GM23248 (cell line): ENCODE measurements around the gene SRP14. TPM values are rescaled to one million over a fixed set of nuclear protein-coding genes. Genes with fewer than 3 reads are reported as not detected.
A peak's percentile ranks its signal among the peaks of the same experiment; 100 is the strongest.

Experiments
- DNase-seq: peaks from one replicate; pipeline ENCODE4 v3.0.0-alpha.2; 2015
- H2AFZ ChIP-seq: fragments of 200-600 bp; sonication (generic); 2 replicates; pipeline ENCODE4 v1.6.1; 2016; ENCODE audit warnings: antibody characterized with exemption
- H3F3A ChIP-seq: fragments of 200-600 bp; sonication (generic); 2 replicates; pipeline ENCODE4 v1.6.1; 2016; ENCODE audit warnings: mild to moderate bottlenecking, antibody characterized with exemption, mixed run types; ENCODE audit not compliant: insufficient read depth
- H3K27ac ChIP-seq: fragments of 200-600 bp; sonication (generic); 2 replicates; pipeline ENCODE4 v1.5.1; 2016; ENCODE audit warnings: mild to moderate bottlenecking
- H3K27me3 ChIP-seq: fragments of 200-600 bp; sonication (generic); replicated peaks from 2 replicates; pipeline ENCODE4 v1.6.1; 2016; ENCODE audit warnings: mild to moderate bottlenecking; ENCODE audit not compliant: insufficient read depth
- H3K36me3 ChIP-seq: fragments of 200-600 bp; sonication (generic); 2 replicates; pipeline ENCODE4 v1.6.1; 2016; ENCODE audit warnings: low read depth, mild to moderate bottlenecking
- H3K4me1 ChIP-seq: fragments of 200-600 bp; sonication (generic); 2 replicates; pipeline ENCODE4 v1.6.1; 2016; ENCODE audit warnings: mild to moderate bottlenecking; ENCODE audit not compliant: insufficient read depth
- H3K4me2 ChIP-seq: fragments of 200-600 bp; sonication (generic); one replicate; pipeline ENCODE4 v1.6.1; 2016; ENCODE audit warnings: mild to moderate bottlenecking; ENCODE audit not compliant: unreplicated experiment
- H3K4me3 ChIP-seq: fragments of 200-600 bp; sonication (generic); 2 replicates; pipeline ENCODE4 v1.5.1; 2016; ENCODE audit warnings: mild to moderate bottlenecking
- H3K79me2 ChIP-seq: fragments of 200-600 bp; sonication (generic); 2 replicates; pipeline ENCODE4 v1.6.1; 2016; ENCODE audit warnings: mild to moderate bottlenecking; ENCODE audit not compliant: insufficient read depth
- H3K9ac ChIP-seq: fragments of 200-600 bp; sonication (generic); 2 replicates; pipeline ENCODE4 v1.6.1; 2016; ENCODE audit warnings: mild to moderate bottlenecking
- H3K9me2 ChIP-seq: fragments of 200-600 bp; sonication (generic); 2 replicates; pipeline ENCODE4 v1.6.1; 2016; ENCODE audit warnings: mixed run types, mild to moderate bottlenecking, moderate library complexity; ENCODE audit not compliant: insufficient read depth
- H3K9me3 ChIP-seq: fragments of 200-600 bp; sonication (generic); one replicate; pipeline ENCODE4 v1.6.1; 2017; ENCODE audit warnings: low read depth
- H4K20me1 ChIP-seq: fragments of 200-600 bp; sonication (generic); 2 replicates; pipeline ENCODE4 v1.6.0; 2016; ENCODE audit not compliant: insufficient read depth
- EZH2 ChIP-seq: fragments of 200-600 bp; sonication (generic); IDR thresholded peaks from 2 replicates; pipeline ENCODE4 v1.6.1; 2018; ENCODE audit warnings: antibody characterized with exemption, mild to moderate bottlenecking; ENCODE audit not compliant: insufficient read depth, poor library complexity, severe bottlenecking
- EZH2phosphoT487 ChIP-seq: fragments of 200-600 bp; sonication (generic); IDR thresholded peaks from 2 replicates; pipeline ENCODE4 v1.6.1; 2018; ENCODE audit warnings: antibody characterized with exemption, moderate library complexity, mild to moderate bottlenecking, low read depth; ENCODE audit not compliant: insufficient read depth
- WGBS, 2 experiments: methylation state at CpG; one replicate each; pipeline ENCODE4 v1.1.6; 2015 to 2017; ENCODE audit warnings: low lambda C conversion rate in 2 of 2, low coverage in 1 of 2; ENCODE audit errors: missing lambda C conversion rate in 2 of 2; 5-methylcytosine and 5-hydroxymethylcytosine counted together
- in situ Hi-C: fragments of 300-500 bp; cut with MboI; formaldehyde crosslinking; loops from 2 replicates; pipeline ENCODE4 v1.15.0; 2020
- polyA plus RNA-seq: library from polyadenylated mRNA; unstranded; fragments of >200 nt; fragmentation: Nextera tagmentation; extraction: Ambion mirVana; gene quantifications from 2 replicates; pipeline ENCODE4 v1.2.1, GENCODE V29; 2016
- total RNA-seq: library from RNA; depleted of rRNA; stranded (reverse); fragments of >200 nt; shearing (Covaris generic); gene quantifications from 2 replicates; pipeline ENCODE4 v1.2.3, GENCODE V29; 2014

Gene SRP14
- total and polyA plus RNA-seq, 2 experiments from 2014 or later, result 282 to 796 TPM

DNA sequence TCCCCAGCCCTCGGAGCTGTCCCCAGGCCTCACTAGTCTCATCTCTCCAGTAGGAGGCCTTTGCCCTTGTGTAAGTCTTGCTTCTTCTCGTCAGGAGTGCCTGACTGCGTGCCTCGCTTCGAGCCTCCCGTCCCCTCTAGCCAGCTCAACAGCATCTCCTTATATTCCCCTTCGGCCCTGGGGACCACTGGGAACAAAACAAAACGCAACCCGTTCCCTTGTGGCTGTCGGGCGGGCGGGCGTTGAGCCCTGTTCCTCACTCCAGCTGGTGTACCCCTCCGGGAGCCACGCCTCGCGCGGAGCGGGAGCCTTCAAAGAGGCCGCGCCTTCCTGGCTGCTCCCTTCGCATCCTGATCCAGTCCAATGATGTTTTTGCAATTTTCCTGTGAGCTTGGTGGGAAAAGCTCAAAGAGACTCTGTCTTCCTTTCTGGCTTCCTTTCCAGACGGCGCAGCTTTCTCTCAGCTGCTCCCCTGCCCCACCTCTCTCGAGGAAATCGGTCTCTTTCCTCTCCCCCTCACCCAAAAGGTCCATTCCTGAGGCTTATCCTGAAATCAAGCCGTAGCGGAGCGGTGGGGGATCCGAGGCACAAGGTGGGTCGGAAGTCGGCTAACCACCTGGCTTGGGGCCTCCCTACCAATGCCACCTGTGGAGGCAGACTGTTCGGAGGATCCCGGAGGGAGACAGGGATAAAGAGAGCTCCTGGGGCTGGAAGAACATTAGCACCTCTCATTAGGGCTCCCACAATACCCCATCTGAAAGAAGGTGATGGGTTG lies 33.4 kb upstream of the SRP14 start:
- in situ Hi-C loops, result no loop called here
- H3K9me2 ChIP-seq, result no peaks in the 10 kb centered on the region
- H4K20me1 ChIP-seq, result no peaks in the 10 kb centered on the region
- no peak for TF ChIP-seq EZH2
- TF ChIP-seq EZH2phosphoT487, result no peak
- DNase-seq, result no peak
- no peak overlapping the region for H3K27ac ChIP-seq
- no peak overlapping the region for H3K4me2 ChIP-seq
- peaks cover 8% of the 10 kb centered on the region for H3K4me1 ChIP-seq
- no peaks in the 10 kb centered on the region for H3K36me3 ChIP-seq
- H3K9me3 ChIP-seq, result no peaks in the 10 kb centered on the region
- no peak overlapping the region for H2AFZ ChIP-seq
- 59 to 64% methylated on average over 34 of the region's 34 CpGs for WGBS, 2 experiments
- H3K79me2 ChIP-seq, result no peaks in the 10 kb centered on the region
- H3K9ac ChIP-seq, result no peak overlapping the region
- no peak overlapping the region for H3K4me3 ChIP-seq
- H3F3A ChIP-seq, result no peaks in the 10 kb centered on the region
- no peaks in the 10 kb centered on the region for H3K27me3 ChIP-seq

DNA sequence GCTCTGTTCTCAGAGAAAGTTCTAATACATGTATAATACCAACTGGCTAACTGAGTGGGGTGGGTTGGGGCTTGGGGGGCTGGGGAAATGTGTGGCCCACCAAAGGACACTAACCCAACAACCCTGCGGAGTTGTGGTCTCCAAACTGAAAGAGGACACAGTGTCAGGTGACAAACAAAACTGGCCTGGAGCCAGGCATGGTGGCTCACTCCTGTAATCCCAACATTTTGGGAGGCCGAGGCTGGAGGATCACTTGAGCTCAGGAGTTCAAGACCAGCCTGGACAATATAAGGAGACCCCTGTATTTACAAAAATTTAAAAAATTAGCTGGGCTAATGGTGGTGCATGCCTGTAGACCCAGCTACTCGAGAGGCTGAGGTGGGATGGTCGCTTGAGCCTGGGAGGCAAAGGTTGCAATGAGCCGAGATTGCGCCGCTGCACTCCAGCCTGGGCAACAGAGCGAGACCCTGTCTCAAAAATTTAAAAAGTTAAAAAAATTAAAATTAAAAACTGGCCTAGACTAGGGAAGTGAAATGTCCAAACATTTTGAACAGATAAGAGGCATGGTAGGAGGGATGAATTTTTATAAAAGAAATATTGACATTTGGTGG lies 31.7 kb upstream of the SRP14 start:
- Histone ChIP-seq H3K4me1 (peaks cover 8% of the 10 kb centered on the region), H2AFZ (no peak overlapping the region), H3K4me2 (no peak overlapping the region), H4K20me1 (no peaks in the 10 kb centered on the region), H3K27ac (no peak overlapping the region), H3K9me2 (no peaks in the 10 kb centered on the region), H3K27me3 (no peaks in the 10 kb centered on the region), H3K9ac (no peak overlapping the region), H3K79me2 (no peaks in the 10 kb centered on the region), H3F3A (no peaks in the 10 kb centered on the region), H3K4me3 (no peak overlapping the region), H3K9me3 (no peaks in the 10 kb centered on the region), H3K36me3 (no peaks in the 10 kb centered on the region)
- DNase-seq, result no peak
- WGBS, 2 experiments, result 91 to 93% methylated on average over 8 of the region's 8 CpGs
- no peak for TF ChIP-seq EZH2phosphoT487
- in situ Hi-C loops, result no loop called here

- no peak for DNase-seq
- 95 to 96% methylated on average over 5 of the region's 5 CpGs for WGBS, 2 experiments
- Histone ChIP-seq H3K9ac (no peak overlapping the region), H3K4me2 (no peak overlapping the region), H3K27me3 (no peaks in the 10 kb centered on the region), H3K9me2 (no peaks in the 10 kb centered on the region), H2AFZ (no peak overlapping the region), H3K4me3 (no peak overlapping the region), H3K79me2 (no peaks in the 10 kb centered on the region), H3K4me1 (peaks cover 8% of the 10 kb centered on the region), H3K36me3 (no peaks in the 10 kb centered on the region), H3K9me3 (no peaks in the 10 kb centered on the region), H4K20me1 (no peaks in the 10 kb centered on the region), H3K27ac (no peak overlapping the region), H3F3A (no peaks in the 10 kb centered on the region)
- TF ChIP-seq EZH2phosphoT487, result no peak
- TF ChIP-seq EZH2, result no peak
- in situ Hi-C loops, result no loop called here
These were observed 31.2 kb upstream of the SRP14 start for GRCh38 chr15:40070166-40070557.

DNA sequence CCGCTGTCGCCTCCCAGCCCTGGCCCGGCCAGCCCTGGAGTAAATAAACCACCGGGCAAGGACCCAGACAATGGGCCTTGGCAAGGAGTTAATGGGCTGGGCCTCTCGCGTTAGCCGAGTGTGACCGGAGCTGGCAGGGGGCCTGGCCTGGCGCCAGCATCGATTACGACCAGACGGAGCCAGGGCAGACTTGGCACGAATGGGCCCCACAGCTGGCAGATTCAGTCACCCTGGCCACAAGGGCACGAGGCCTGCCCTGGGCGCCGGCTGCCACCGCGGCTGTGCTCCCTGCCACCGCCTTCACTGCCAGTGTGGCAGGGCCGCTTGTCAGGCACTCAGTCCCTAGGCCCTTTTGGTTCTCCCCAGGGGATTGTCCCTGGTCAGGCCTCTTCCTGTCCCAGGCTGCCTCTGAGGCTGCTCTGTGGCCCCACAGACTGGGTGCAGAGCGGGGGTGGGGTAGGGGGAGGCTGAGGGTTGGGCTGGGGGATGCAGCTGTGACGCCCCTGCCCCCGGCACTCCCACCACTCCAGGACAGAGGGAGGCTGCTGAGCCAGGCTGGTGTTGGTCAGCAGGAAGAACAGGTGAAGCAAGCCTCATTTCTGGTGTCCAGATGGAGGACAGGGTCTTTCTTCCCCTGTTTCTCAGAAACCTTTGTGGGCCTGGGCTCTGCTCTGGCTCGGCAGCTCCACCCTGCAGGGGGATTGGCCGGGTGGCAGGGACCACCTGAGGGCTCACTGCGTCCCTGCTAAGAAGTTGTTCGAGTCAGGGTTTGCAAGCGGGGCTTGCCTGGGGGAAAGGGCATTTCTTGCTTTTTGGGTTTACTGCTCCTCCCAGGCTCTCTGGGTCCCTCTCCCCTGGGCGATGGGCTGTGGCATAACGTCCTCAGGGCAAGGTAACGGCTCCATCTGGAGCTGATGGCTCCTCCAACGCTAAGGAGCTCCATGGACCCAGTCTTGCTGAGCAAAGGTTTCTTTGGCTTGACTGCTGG lies 30.5 kb upstream of the SRP14 start:
- H3K9ac ChIP-seq, result peak overlapping the region; percentile 45
- H3K9me3 ChIP-seq, result no peaks in the 10 kb centered on the region
- 27 to 32% methylated on average over 26 to 30 of the region's 32 CpGs for WGBS, 2 experiments
- H3K27ac ChIP-seq, result no peak overlapping the region
- TF ChIP-seq EZH2phosphoT487 (no peak), EZH2 (no peak)
- no peak overlapping the region for H3K4me3 ChIP-seq
- no peaks in the 10 kb centered on the region for H3K27me3 ChIP-seq
- no peaks in the 10 kb centered on the region for H3K36me3 ChIP-seq
- DNase-seq, result peak; percentile 87
- no peaks in the 10 kb centered on the region for H3K79me2 ChIP-seq
- peaks cover 6% of the 10 kb centered on the region; the same call in 1 of the 2 replicates for H3F3A ChIP-seq
- no peak overlapping the region for H3K4me2 ChIP-seq
- no peaks in the 10 kb centered on the region for H3K9me2 ChIP-seq
- H2AFZ ChIP-seq, result peak overlapping the region; percentile 42; the same call in 1 of the 2 replicates
- peaks cover 13% of the 10 kb centered on the region for H3K4me1 ChIP-seq
- in situ Hi-C loops, result no loop called here
- no peaks in the 10 kb centered on the region for H4K20me1 ChIP-seq
